Stomach smooth muscle (tissue), 2 donors: ENCODE data around the gene SLC9A9.

ENCODE experiments used
- H3K27ac ChIP-seq: one replicate; pipeline ENCODE4 v1.7.0; 2013; ENCODE audit warnings: mild to moderate bottlenecking, low read length, inconsistent platforms
- H3K27me3 ChIP-seq, 2 donors: one replicate each; pipeline ENCODE4 v1.7.0; 2013; ENCODE audit warnings: low read length in 2 of 2; ENCODE audit not compliant: insufficient read depth in 2 of 2, control insufficient read depth in 1 of 2
- H3K36me3 ChIP-seq, 2 donors: one replicate each; pipeline ENCODE4 v1.7.0; 2013; ENCODE audit warnings: low read length in 2 of 2; ENCODE audit not compliant: control insufficient read depth in 2 of 2, insufficient read depth in 2 of 2
- H3K4me1 ChIP-seq: one replicate; pipeline ENCODE4 v1.7.0; 2013; ENCODE audit warnings: low read length; ENCODE audit not compliant: control insufficient read depth, insufficient read depth
- H3K4me3 ChIP-seq, 2 donors: one replicate each; pipeline ENCODE4 v1.7.0; 2013; ENCODE audit warnings: low read length in 2 of 2
- H3K9ac ChIP-seq, 2 donors: one replicate each; pipeline ENCODE4 v1.7.0; 2013; ENCODE audit warnings: low read length in 2 of 2, mild to moderate bottlenecking in 1 of 2
- H3K9me3 ChIP-seq, 2 donors: one replicate each; pipeline ENCODE4 v1.7.0; 2013; ENCODE audit warnings: low read length in 2 of 2; ENCODE audit not compliant: control insufficient read depth in 2 of 2
- donor health status: healthy.
- donor health status: Pancreatic carcinoma.

Gene SLC9A9

GRCh38 chr3:143387425-143387824 lies 460.8 kb downstream of the SLC9A9 start:
- Histone ChIP-seq H3K4me1 (no peaks in the 10 kb centered on the region), H3K36me3 (no peaks in the 10 kb centered on the region), H3K9me3 (no peaks in the 10 kb centered on the region), H3K4me3 (no peak overlapping the region), H3K9ac (no peak overlapping the region), H3K27ac (no peak overlapping the region), H3K27me3 (no peaks in the 10 kb centered on the region)

DNA sequence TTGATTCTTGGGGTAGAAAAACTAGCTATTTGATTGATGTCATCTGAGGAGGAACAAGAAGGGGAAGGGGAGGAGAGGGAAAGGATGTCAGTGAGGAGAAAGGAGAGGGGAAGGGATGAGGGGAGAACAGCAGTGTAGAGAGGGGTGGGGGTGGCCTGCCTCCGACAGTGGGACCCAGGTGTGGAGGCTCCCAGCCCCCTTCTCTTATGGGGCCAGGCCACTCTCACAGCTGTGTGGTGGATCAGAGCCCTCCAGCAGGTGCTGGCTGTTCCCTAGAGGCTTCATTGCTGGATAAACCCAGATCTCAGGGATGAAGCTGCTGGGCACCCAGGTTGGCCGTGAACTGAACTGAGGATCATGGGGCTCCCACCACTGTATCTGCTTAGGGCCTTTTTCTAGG lies 464.2 kb downstream of the SLC9A9 start:
- no peak overlapping the region for H3K27ac ChIP-seq
- H3K9me3 ChIP-seq = no peaks in the 10 kb centered on the region
- no peak overlapping the region for H3K9ac ChIP-seq
- H3K4me1 ChIP-seq = no peaks in the 10 kb centered on the region
- no peak overlapping the region for H3K4me3 ChIP-seq
- no peaks in the 10 kb centered on the region for H3K36me3 ChIP-seq
- no peaks in the 10 kb centered on the region for H3K27me3 ChIP-seq

DNA sequence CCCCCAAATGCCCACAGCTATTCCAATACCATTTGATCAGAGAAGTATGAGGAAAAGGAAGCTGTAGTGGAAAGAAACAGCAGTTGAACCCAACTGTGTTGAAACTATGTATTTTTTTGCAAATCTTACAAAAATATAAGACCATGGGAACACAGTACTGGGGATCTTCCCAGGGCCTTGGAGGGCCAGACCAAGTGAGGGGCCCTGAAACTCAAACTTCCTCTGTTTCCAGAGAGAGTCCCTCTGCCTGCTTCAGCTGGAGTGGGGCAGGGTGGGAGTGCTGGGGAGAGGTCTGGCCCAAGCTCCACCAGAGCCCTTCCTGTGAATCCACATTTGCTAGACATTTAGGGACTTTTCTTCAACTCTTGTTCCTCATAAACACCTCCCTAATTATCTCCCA lies 464.8 kb downstream of the SLC9A9 start:
- H3K27ac ChIP-seq = no peak overlapping the region
- H3K9ac ChIP-seq = no peak overlapping the region
- H3K4me1 ChIP-seq = no peaks in the 10 kb centered on the region
- H3K4me3 ChIP-seq = no peak overlapping the region
- no peaks in the 10 kb centered on the region for H3K36me3 ChIP-seq
- no peaks in the 10 kb centered on the region for H3K9me3 ChIP-seq
- no peaks in the 10 kb centered on the region for H3K27me3 ChIP-seq

DNA sequence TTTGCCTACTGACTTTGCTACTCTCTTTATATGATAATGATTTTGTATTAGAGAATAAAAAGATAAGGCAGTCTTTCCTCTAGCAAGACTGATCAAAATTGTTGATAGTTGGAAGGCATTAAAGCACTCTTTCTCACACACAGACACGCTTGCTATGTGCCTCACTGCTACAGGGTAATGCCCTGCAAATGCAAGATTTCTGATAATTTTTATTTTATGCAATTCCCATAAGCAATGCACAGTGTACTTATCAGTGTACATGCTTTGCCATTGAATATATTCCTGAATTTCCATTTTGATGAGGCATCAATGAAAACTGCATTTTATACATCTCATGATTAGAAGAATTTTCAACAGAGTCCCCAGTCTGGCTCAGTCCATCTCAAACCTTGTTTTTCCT lies 465.5 kb downstream of the SLC9A9 start:
- H3K36me3 ChIP-seq = no peaks in the 10 kb centered on the region
- no peaks in the 10 kb centered on the region for H3K27me3 ChIP-seq
- no peak overlapping the region for H3K9ac ChIP-seq
- no peak overlapping the region for H3K27ac ChIP-seq
- H3K4me1 ChIP-seq = no peaks in the 10 kb centered on the region
- H3K9me3 ChIP-seq = no peaks in the 10 kb centered on the region
- no peak overlapping the region for H3K4me3 ChIP-seq

GRCh38 chr3:143380449-143380848 lies 467.8 kb downstream of the SLC9A9 start:
- H3K4me1 ChIP-seq = no peaks in the 10 kb centered on the region
- H3K27ac ChIP-seq = no peak overlapping the region
- H3K27me3 ChIP-seq = no peaks in the 10 kb centered on the region

DNA sequence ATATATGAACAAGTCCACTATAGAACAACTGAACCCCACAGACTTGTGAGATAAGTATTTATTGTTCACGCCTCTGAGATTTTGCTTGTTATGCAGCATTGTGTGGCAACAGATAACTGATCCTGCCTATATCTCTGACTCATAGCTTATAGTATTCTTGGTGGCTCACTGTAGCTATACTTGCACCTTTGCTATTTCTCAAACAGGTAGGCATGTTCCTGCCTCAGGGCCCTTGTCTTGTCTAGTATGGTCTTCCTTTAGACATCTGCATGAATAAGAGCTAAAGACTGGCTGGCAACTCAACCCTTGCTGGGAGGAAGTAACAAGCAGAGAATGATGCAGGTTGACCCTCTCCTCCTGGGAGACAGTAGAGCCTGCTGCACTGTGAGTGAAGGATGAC lies 472.6 kb downstream of the SLC9A9 start:
- no peaks in the 10 kb centered on the region for H3K36me3 ChIP-seq
- no peak overlapping the region for H3K9ac ChIP-seq
- no peaks in the 10 kb centered on the region for H3K4me1 ChIP-seq
- H3K27me3 ChIP-seq = no peaks in the 10 kb centered on the region
- H3K4me3 ChIP-seq = no peak overlapping the region
- no peaks in the 10 kb centered on the region for H3K9me3 ChIP-seq
- no peak overlapping the region for H3K27ac ChIP-seq

More at GRCh38 chr3:143380449-143380848, 467.8 kb downstream of the SLC9A9 start:
- Histone ChIP-seq H3K9me3 (no peaks in the 10 kb centered on the region), H3K4me3 (no peak overlapping the region), H3K36me3 (no peaks in the 10 kb centered on the region), H3K9ac (no peak overlapping the region)

DNA sequence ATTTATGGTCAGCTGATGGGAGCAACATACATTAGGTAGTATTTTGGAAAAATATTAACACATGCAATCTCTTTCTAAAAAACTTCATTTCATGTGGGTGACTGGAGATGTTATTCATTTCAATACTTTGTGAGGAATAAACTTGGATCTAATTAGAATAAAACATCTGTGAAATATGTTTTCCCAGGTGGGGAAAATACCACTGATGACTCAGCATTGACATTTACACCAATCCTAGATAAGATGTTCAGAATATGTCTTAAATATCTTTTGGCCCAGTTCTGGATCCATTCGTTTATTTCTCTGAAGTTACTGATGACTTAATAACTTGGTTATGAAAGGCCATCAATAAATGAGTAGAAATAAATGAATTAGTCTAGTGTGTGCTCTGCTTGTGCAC lies 481.1 kb downstream of the SLC9A9 start:
- Histone ChIP-seq H3K36me3 (no peaks in the 10 kb centered on the region), H3K27me3 (no peaks in the 10 kb centered on the region), H3K9me3 (no peaks in the 10 kb centered on the region), H3K27ac (no peak overlapping the region), H3K9ac (no peak overlapping the region), H3K4me3 (no peak overlapping the region), H3K4me1 (no peaks in the 10 kb centered on the region)

DNA sequence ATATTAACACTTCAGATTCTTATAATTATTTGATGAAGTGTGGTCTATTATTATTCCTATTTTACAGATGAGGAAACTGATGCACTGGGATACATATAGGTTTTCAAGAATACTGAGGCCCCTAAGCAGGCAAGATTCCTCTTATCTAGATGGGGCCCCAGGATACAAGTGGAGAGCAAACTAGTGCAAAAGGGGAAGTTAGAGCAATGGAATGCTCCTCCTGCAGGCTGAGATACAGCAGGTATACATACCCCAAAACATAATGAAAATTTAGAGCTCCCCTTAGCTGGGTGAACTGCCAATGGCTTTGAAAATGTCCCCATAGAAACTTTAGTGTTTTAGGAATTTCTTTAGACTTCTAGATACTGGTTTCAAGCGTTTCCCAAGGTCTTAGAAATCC lies 481.6 kb downstream of the SLC9A9 start:
- H3K9me3 ChIP-seq = no peaks in the 10 kb centered on the region
- no peaks in the 10 kb centered on the region for H3K36me3 ChIP-seq
- no peak overlapping the region for H3K9ac ChIP-seq
- H3K27ac ChIP-seq = no peak overlapping the region
- no peak overlapping the region for H3K4me3 ChIP-seq
- H3K4me1 ChIP-seq = no peaks in the 10 kb centered on the region
- no peaks in the 10 kb centered on the region for H3K27me3 ChIP-seq

DNA sequence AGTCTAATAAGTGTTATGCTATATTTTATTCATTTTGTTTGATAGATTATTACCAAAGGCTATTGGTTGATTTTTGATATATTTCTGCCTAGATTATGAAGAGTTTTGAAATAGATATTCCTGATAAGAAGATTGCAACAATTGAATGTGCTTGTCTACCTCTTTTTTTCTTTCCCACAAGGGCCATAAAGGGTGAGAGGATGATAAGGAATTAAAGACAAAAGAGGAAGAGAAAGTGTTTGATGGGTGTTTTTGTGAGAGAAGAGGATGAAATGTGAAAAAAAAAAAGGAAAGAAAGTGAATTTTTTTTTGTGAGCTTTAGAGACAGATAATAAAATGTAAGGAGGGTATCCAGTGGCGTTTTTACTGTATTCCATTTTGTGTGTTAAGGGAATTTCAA lies 484.3 kb downstream of the SLC9A9 start:
- Histone ChIP-seq H3K27me3 (no peaks in the 10 kb centered on the region), H3K9me3 (no peaks in the 10 kb centered on the region), H3K4me3 (no peak overlapping the region), H3K9ac (no peak overlapping the region), H3K36me3 (no peaks in the 10 kb centered on the region), H3K27ac (no peak overlapping the region), H3K4me1 (no peaks in the 10 kb centered on the region)

DNA sequence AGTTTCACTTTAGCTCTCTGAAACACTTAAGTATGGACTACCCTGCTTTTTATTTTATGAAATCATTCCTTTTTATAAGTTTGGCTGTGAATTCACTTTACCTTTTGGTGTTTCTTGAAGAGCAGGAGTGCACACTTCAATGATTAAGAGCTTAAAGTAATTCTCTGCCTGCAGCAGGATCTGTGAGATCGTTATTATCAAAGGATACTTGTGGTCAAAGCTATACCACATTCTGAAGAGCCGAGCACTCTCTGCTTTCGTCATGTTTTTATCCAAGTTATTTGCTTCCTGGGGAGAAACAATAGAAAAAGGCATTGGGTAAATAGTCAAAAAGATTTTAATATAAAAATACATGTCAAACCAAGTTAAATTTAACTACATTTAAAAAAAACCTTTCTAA lies 485.0 kb downstream of the SLC9A9 start:
- Histone ChIP-seq H3K27me3 (no peaks in the 10 kb centered on the region), H3K4me1 (no peaks in the 10 kb centered on the region), H3K9me3 (no peaks in the 10 kb centered on the region), H3K9ac (no peak overlapping the region), H3K27ac (no peak overlapping the region), H3K36me3 (no peaks in the 10 kb centered on the region), H3K4me3 (no peak overlapping the region)

GRCh38 chr3:143362115-143362991 lies 485.9 kb downstream of the SLC9A9 start:
- Histone ChIP-seq H3K4me1 (no peaks in the 10 kb centered on the region), H3K36me3 (no peaks in the 10 kb centered on the region), H3K9ac (no peak overlapping the region), H3K27me3 (no peaks in the 10 kb centered on the region), H3K27ac (no peak overlapping the region), H3K4me3 (no peak overlapping the region), H3K9me3 (no peaks in the 10 kb centered on the region)
